DOHH2 (cell line): ENCODE measurements around the gene TEX51.

Experiments
- H3F3A ChIP-seq: fragments of 200-600 bp; sonication (generic), shearing (Covaris generic); 2 replicates; pipeline ENCODE4 v1.6.0; 2016; ENCODE audit warnings: antibody characterized with exemption, mild to moderate bottlenecking; ENCODE audit not compliant: control insufficient read depth, insufficient read depth
- H3K27ac ChIP-seq: fragments of 200-600 bp; sonication (generic); 2 replicates; pipeline ENCODE4 v1.5.1; 2014; ENCODE audit warnings: low read depth, mild to moderate bottlenecking, low read length, moderate library complexity
- H3K27me3 ChIP-seq: fragments of 200-600 bp; sonication (generic); 2 replicates; pipeline ENCODE4 v1.6.1; 2014; ENCODE audit warnings: mild to moderate bottlenecking, low read length, mixed read lengths; ENCODE audit not compliant: control insufficient read depth
- H3K36me3 ChIP-seq: fragments of 200-600 bp; sonication (generic); 2 replicates; pipeline ENCODE4 v1.6.1; 2014; ENCODE audit warnings: mild to moderate bottlenecking, low read length, moderate library complexity, mixed read lengths; ENCODE audit not compliant: control insufficient read depth
- H3K4me1 ChIP-seq: fragments of 200-600 bp; sonication (generic); 2 replicates; pipeline ENCODE4 v1.6.1; 2014; ENCODE audit warnings: mild to moderate bottlenecking, low read length, mixed read lengths; ENCODE audit not compliant: control insufficient read depth
- H3K4me2 ChIP-seq: fragments of 200-600 bp; sonication (generic); 2 replicates; pipeline ENCODE4 v1.6.0; 2014; ENCODE audit warnings: mild to moderate bottlenecking, low read length, moderate library complexity
- H3K4me3 ChIP-seq: fragments of 200-600 bp; sonication (generic); 2 replicates; pipeline ENCODE4 v1.5.1; 2014; ENCODE audit warnings: mild to moderate bottlenecking, low read length, mixed read lengths
- H3K79me2 ChIP-seq: fragments of 200-600 bp; sonication (generic); 2 replicates; pipeline ENCODE4 v1.6.1; 2014; ENCODE audit warnings: mild to moderate bottlenecking, low read length, mixed read lengths; ENCODE audit not compliant: control insufficient read depth
- H3K9me2 ChIP-seq: fragments of 200-600 bp; sonication (generic); replicated peaks from 2 replicates; pipeline ENCODE4 v1.6.1; 2014; ENCODE audit warnings: mild to moderate bottlenecking, low read length, mixed read lengths; ENCODE audit not compliant: control insufficient read depth
- H3K9me3 ChIP-seq: fragments of 200-600 bp; sonication (generic); 2 replicates; pipeline ENCODE4 v1.6.1; 2014; ENCODE audit warnings: antibody characterized with exemption, low read length, mixed read lengths; ENCODE audit not compliant: control insufficient read depth, insufficient read depth
- H4K20me1 ChIP-seq: fragments of 200-600 bp; sonication (generic); 2 replicates; pipeline ENCODE4 v1.6.0; 2014; ENCODE audit warnings: low read depth, mild to moderate bottlenecking, antibody characterized with exemption, low read length, moderate library complexity; ENCODE audit not compliant: control insufficient read depth, insufficient read depth
- EZH2phosphoT487 ChIP-seq: fragments of 200-600 bp; sonication (generic); IDR thresholded peaks from 2 replicates; pipeline ENCODE4 v1.6.1; 2017; ENCODE audit warnings: borderline replicate concordance, mild to moderate bottlenecking, antibody characterized with exemption, low read length, moderate library complexity, mixed read lengths
- TF ChIP-seq, protein P1 (sequence below): fragments of 200-600 bp; sonication (generic); IDR thresholded peaks from one replicate; pipeline ENCODE4 v1.5.1; 2014; ENCODE audit warnings: antibody characterized with exemption, mild to moderate bottlenecking, low read depth, low read length; ENCODE audit not compliant: poor library complexity, severe bottlenecking

TEX51 gene

DNA sequence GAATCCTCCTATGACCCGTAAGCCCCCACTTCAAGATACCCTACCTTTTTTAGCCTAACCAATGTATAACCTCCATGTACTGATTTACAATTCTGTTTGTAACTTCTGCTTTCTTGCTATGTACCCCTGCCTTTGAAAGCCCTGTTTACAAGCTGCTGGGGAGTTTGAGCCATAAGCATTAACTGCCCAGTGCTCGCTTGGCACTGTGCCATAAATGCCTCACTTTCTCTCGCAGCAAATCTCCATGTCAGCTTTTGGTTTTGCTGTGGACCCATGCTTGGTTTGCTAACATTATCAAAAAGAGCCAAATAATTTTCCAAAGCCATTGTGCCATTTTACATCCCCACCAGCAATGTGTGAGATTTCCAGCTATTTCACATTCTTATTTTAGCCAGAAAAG is 51.8 kb downstream of the TEX51 start:
- Histone ChIP-seq H3K9me3 (no peaks in the 10 kb centered on the region), H3K4me1 (no peaks in the 10 kb centered on the region), H3K27ac (no peak overlapping the region), H3K36me3 (no peaks in the 10 kb centered on the region), H3K4me2 (no peak overlapping the region), H3K9me2 (no peaks in the 10 kb centered on the region), H3K4me3 (no peak overlapping the region), H3F3A (no peaks in the 10 kb centered on the region), H3K79me2 (no peaks in the 10 kb centered on the region), H4K20me1 (no peaks in the 10 kb centered on the region), H3K27me3 (peaks cover 8% of the 10 kb centered on the region)
- TF ChIP-seq, protein P1, sequence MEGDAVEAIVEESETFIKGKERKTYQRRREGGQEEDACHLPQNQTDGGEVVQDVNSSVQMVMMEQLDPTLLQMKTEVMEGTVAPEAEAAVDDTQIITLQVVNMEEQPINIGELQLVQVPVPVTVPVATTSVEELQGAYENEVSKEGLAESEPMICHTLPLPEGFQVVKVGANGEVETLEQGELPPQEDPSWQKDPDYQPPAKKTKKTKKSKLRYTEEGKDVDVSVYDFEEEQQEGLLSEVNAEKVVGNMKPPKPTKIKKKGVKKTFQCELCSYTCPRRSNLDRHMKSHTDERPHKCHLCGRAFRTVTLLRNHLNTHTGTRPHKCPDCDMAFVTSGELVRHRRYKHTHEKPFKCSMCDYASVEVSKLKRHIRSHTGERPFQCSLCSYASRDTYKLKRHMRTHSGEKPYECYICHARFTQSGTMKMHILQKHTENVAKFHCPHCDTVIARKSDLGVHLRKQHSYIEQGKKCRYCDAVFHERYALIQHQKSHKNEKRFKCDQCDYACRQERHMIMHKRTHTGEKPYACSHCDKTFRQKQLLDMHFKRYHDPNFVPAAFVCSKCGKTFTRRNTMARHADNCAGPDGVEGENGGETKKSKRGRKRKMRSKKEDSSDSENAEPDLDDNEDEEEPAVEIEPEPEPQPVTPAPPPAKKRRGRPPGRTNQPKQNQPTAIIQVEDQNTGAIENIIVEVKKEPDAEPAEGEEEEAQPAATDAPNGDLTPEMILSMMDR: no peak
- TF ChIP-seq EZH2phosphoT487: no peak
